ENCODE results near the gene PIK3C2G. TPM values are rescaled to one million over a fixed set of nuclear protein-coding genes. Genes with fewer than 3 reads are reported as not detected.

PIK3C2G gene
- total RNA-seq, 1 experiment from 2014 or later = not detected

- DNase-seq = no peak
- H3T11ph ChIP-seq (ENCODE audit: low read length) = no peak overlapping the region
- no peak overlapping the region for H3K9ac ChIP-seq (ENCODE audit: extremely low read depth, insufficient read length, low read length)
- no peak overlapping the region for H2BK5ac ChIP-seq (ENCODE audit: insufficient read length, low read length)
- H4K5ac ChIP-seq (ENCODE audit: insufficient read length, low read depth, low read length) = no peak overlapping the region
- H3K79me2 ChIP-seq (ENCODE audit: insufficient read depth, low read length) = no peaks in the 10 kb centered on the region
- peaks cover 13 to 19% of the 10 kb centered on the region in 2 experiments for H3K4me1 Mint-ChIP-seq
- H3K27ac Mint-ChIP-seq = no peak overlapping the region
- H3K4ac ChIP-seq (ENCODE audit: low read depth, low read length) = no peak overlapping the region
- no peak overlapping the region for H4K91ac ChIP-seq (ENCODE audit: insufficient read length, low read depth, low read length)
- no peak overlapping the region for H3K4me2 ChIP-seq (ENCODE audit: insufficient read depth, insufficient read length, low read length)
- H4K20me1 ChIP-seq (ENCODE audit: control insufficient read depth, insufficient read depth, insufficient read length) = no peaks in the 10 kb centered on the region
- no peak overlapping the region for H3K27ac ChIP-seq (ENCODE audit: insufficient read length, low read depth, low read length)
- H3K79me1 ChIP-seq (ENCODE audit: insufficient read depth, low read depth, low read length, poor library complexity, severe bottlenecking) = no peaks in the 10 kb centered on the region
- H3K27me3 Mint-ChIP-seq (ENCODE audit: low read depth) = no peaks in the 10 kb centered on the region
- H2BK120ac ChIP-seq (ENCODE audit: low read depth, low read length, poor library complexity, severe bottlenecking) = no peak overlapping the region
- no peak overlapping the region for H3K18ac ChIP-seq (ENCODE audit: insufficient read length, low read depth, low read length)
- H3K4me3 Mint-ChIP-seq = no peak overlapping the region
- H3K14ac ChIP-seq (ENCODE audit: insufficient read depth, low read length) = no peak overlapping the region
- no peaks in the 10 kb centered on the region for H3K23me2 ChIP-seq (ENCODE audit: insufficient read length, low read depth, low read length, poor library complexity, severe bottlenecking)
- no peaks in the 10 kb centered on the region for H3K27me3 ChIP-seq (ENCODE audit: insufficient read depth, low read length)
- H4K8ac ChIP-seq (replicated peaks; ENCODE audit: insufficient read length, low read depth, low read length) = no peak overlapping the region
- no peak overlapping the region for H2BK15ac ChIP-seq (ENCODE audit: low read depth, low read length)
- no peak overlapping the region for H2BK20ac ChIP-seq (ENCODE audit: low read depth, low read length, poor library complexity, severe bottlenecking)
- no peak overlapping the region for H2BK12ac ChIP-seq (ENCODE audit: insufficient read length, low read depth, low read length)
- no peaks in the 10 kb centered on the region for H3K9me3 ChIP-seq (ENCODE audit: control insufficient read depth, low read depth, low read length)
- H3K23ac ChIP-seq (ENCODE audit: insufficient read length, low read depth, low read length) = no peak overlapping the region
- H3K4me1 ChIP-seq (ENCODE audit: insufficient read depth, low read length) = peaks cover 4% of the 10 kb centered on the region
- H3K56ac ChIP-seq (ENCODE audit: insufficient read length, low read depth, low read length) = no peak overlapping the region
- no CpG with 5 or more reads among the region's 3 CpGs for WGBS (ENCODE audit: extremely low coverage, insufficient read length, low lambda C conversion rate)
- TF ChIP-seq CTCF (conservative IDR thresholded peaks at IDR 0.05) = no peak
- peaks cover 0 to 9% (median 0%) of the 10 kb centered on the region in 3 experiments; a peak in 3 of 7 replicates for H3K36me3 Mint-ChIP-seq (ENCODE audit: insufficient read depth in 1 of 3, low read depth in 3 of 3)
- H2AK5ac ChIP-seq (ENCODE audit: insufficient read length, low read length) = no peak overlapping the region
- H3K9me3 Mint-ChIP-seq = peaks cover 0 to 6% of the 10 kb centered on the region in 2 experiments; a peak in 1 of 5 replicates
- H2AFZ ChIP-seq (ENCODE audit: low read length) = no peak overlapping the region
Observed at GRCh38 chr12:18281941-18282340, 20.6 kb downstream of the PIK3C2G start.
